ENCODE measurements around the gene DDX20.

- TF ChIP-seq EZH2 (IDR thresholded peaks at IDR 0.05; ENCODE audit: low read depth, low read length, severe bottlenecking) (no peak), RAD21 (IDR thresholded peaks at IDR 0.05 in 1 of 2, conservative IDR thresholded peaks at IDR 0.05 in 1 of 2; ENCODE audit: low read depth in 2 of 2, low read length in 2 of 2) (no peak), POLR2A (IDR thresholded peaks at IDR 0.05; ENCODE audit: control extremely low read depth in 1 of 2, low read depth in 2 of 2, low read length in 2 of 2) (no peak), EGR1 (IDR thresholded peaks at IDR 0.05; ENCODE audit: borderline replicate concordance, low read depth, low read length) (no peak), RXRA (IDR thresholded peaks at IDR 0.05; ENCODE audit: insufficient read depth, low read depth, low read length) (no peak), ZNF274 (IDR thresholded peaks at IDR 0.05; ENCODE audit: borderline replicate concordance, extremely low read depth, low read length) (no peak)
- TF ChIP-seq, protein P1, sequence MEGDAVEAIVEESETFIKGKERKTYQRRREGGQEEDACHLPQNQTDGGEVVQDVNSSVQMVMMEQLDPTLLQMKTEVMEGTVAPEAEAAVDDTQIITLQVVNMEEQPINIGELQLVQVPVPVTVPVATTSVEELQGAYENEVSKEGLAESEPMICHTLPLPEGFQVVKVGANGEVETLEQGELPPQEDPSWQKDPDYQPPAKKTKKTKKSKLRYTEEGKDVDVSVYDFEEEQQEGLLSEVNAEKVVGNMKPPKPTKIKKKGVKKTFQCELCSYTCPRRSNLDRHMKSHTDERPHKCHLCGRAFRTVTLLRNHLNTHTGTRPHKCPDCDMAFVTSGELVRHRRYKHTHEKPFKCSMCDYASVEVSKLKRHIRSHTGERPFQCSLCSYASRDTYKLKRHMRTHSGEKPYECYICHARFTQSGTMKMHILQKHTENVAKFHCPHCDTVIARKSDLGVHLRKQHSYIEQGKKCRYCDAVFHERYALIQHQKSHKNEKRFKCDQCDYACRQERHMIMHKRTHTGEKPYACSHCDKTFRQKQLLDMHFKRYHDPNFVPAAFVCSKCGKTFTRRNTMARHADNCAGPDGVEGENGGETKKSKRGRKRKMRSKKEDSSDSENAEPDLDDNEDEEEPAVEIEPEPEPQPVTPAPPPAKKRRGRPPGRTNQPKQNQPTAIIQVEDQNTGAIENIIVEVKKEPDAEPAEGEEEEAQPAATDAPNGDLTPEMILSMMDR (IDR thresholded peaks at IDR 0.05; ENCODE audit: control extremely low read depth in 1 of 3, insufficient read depth in 1 of 3, low read depth in 1 of 3, low read length in 3 of 3) = no peak
Observed at GRCh38 chr1:111791776-111792175, 36.1 kb downstream of the DDX20 start.
